Fibroblast of lung (primary cell): ENCODE measurements around the gene EFCAB7. TPM values are rescaled to one million over a fixed set of nuclear protein-coding genes. Genes with fewer than 3 reads are reported as not detected.

Experiments
- DNase-seq, 2 donors: peaks; one replicate each; pipeline versions ENCODE4 v3.0.0 to v3.0.0-alpha.2; 2010; ENCODE audit warnings: low read depth in 2 of 2
- H2AFZ ChIP-seq: 2 replicates; pipeline ENCODE4 v1.5.1; 2012; ENCODE audit warnings: low read length, control low read depth, inconsistent platforms
- H3K27ac ChIP-seq: 2 replicates; pipeline ENCODE4 v1.5.1; 2011; ENCODE audit warnings: low read length, control low read depth; ENCODE audit not compliant: insufficient read depth
- H3K27me3 ChIP-seq: 2 replicates; pipeline ENCODE4 v1.5.1; 2011; ENCODE audit warnings: mild to moderate bottlenecking, low read length; ENCODE audit not compliant: control insufficient read depth, insufficient read depth
- H3K36me3 ChIP-seq: 2 replicates; pipeline ENCODE4 v1.5.1; 2011; ENCODE audit warnings: low read length; ENCODE audit not compliant: control insufficient read depth, insufficient read depth
- H3K4me1 ChIP-seq: 2 replicates; pipeline ENCODE4 v1.5.1; 2011; ENCODE audit warnings: low read length; ENCODE audit not compliant: control insufficient read depth, insufficient read depth; ENCODE audit errors: extremely low read depth
- H3K4me2 ChIP-seq: 2 replicates; pipeline ENCODE4 v1.5.1; 2011; ENCODE audit warnings: low read length, control low read depth; ENCODE audit not compliant: insufficient read depth; ENCODE audit errors: extremely low read depth
- H3K4me3 ChIP-seq, 4 experiments: fragments of 200-600 bp in 1 of 4; sonication (generic) in 1 of 4; replicated peaks in 1 of 4; 2 replicates each; pipeline ENCODE4 v1.5.1; 2011 to 2016; ENCODE audit warnings: low read length in 4 of 4, low read depth in 3 of 4, mild to moderate bottlenecking in 3 of 4, control low read depth in 2 of 4, inconsistent platforms in 1 of 4, mixed read lengths in 1 of 4; ENCODE audit not compliant: insufficient read depth in 1 of 4; ENCODE audit errors: control extremely low read depth in 1 of 4
- H3K79me2 ChIP-seq: 2 replicates; pipeline ENCODE4 v1.5.1; 2012; ENCODE audit warnings: mild to moderate bottlenecking, low read length, inconsistent platforms; ENCODE audit not compliant: control insufficient read depth, insufficient read depth
- H3K9ac ChIP-seq: 2 replicates; pipeline ENCODE4 v1.5.1; 2011; ENCODE audit warnings: mild to moderate bottlenecking, low read length, control low read depth; ENCODE audit not compliant: insufficient read depth
- H3K9me3 ChIP-seq: 2 replicates; pipeline ENCODE4 v1.5.1; 2012; ENCODE audit warnings: low read depth, low read length; ENCODE audit not compliant: control insufficient read depth, insufficient read depth
- H4K20me1 ChIP-seq: 2 replicates; pipeline ENCODE4 v1.5.1; 2011; ENCODE audit warnings: low read length; ENCODE audit not compliant: control insufficient read depth, insufficient read depth; ENCODE audit errors: extremely low read depth
- CTCF ChIP-seq, 2 donors: IDR thresholded peaks in 1 of 2; conservative IDR thresholded peaks in 1 of 2; 1 replicate in 1 of 2; 2 replicates in 1 of 2; pipeline ENCODE4 v1.5.1; 2011 to 2012; ENCODE audit warnings: low read length in 2 of 2, control low read depth in 1 of 2, inconsistent platforms in 1 of 2, low read depth in 1 of 2, mild to moderate bottlenecking in 1 of 2
- EZH2 ChIP-seq: IDR thresholded peaks from 2 replicates; pipeline ENCODE4 v1.5.1; 2012; ENCODE audit warnings: low read length, control low read depth, mild to moderate bottlenecking; ENCODE audit errors: missing control alignments
- polyA plus RNA-seq, 2 donors: library from polyadenylated mRNA; depleted of rRNA in 1 of 2; stranded (reverse) in 1 of 2; unstranded in 1 of 2; fragments of >200 nt; gene quantifications; 2 replicates each; pipeline ENCODE4 v1.2.1, GENCODE V29; 2011 to 2012; ENCODE audit warnings: missing spikeins in 1 of 2
- total RNA-seq: library from RNA; depleted of rRNA; stranded (reverse); fragments of >200 nt; gene quantifications from 2 replicates; pipeline ENCODE4 v1.2.1, GENCODE V29; 2014

The EFCAB7 gene
- total and polyA plus RNA-seq, 2 donors (not counting 1 experiment from before 2014, with no cell fraction given) = 4.3 to 9.1 TPM

- Histone ChIP-seq H3K27me3 (no peaks in the 10 kb centered on the region), H3K27ac (peak overlapping the region; percentile 99), H3K9me3 (no peaks in the 10 kb centered on the region), H2AFZ (peak overlapping the region; percentile 99), H4K20me1 (no peaks in the 10 kb centered on the region), H3K79me2 (peaks cover 18% of the 10 kb centered on the region), H3K4me2 (peak overlapping the region; percentile 87), H3K36me3 (no peaks in the 10 kb centered on the region), H3K9ac (peak overlapping the region; percentile 92), H3K4me3 (peak overlapping the region; percentile 82 to 99 (median 90)), H3K4me1 (peaks cover 2% of the 10 kb centered on the region)
- no peak for DNase-seq
- TF ChIP-seq EZH2 (no peak), CTCF (conservative IDR thresholded peaks at IDR 0.05 in 1 of 2, IDR thresholded peaks at IDR 0.05 in 1 of 2; ENCODE audit: low read depth in 1 of 2, low read length in 2 of 2) (no peak)
Observed at GRCh38 chr1:63523738-63524137, 413 bp downstream of the EFCAB7 start.

- H3K9me3 ChIP-seq = no peaks in the 10 kb centered on the region
- H3K79me2 ChIP-seq = peaks cover 18% of the 10 kb centered on the region
- no peaks in the 10 kb centered on the region for H3K27me3 ChIP-seq
- peak overlapping the region; percentile 82 to 99 (median 90) for H3K4me3 ChIP-seq
- no peak overlapping the region for H3K9ac ChIP-seq
- no peaks in the 10 kb centered on the region for H3K36me3 ChIP-seq
- peaks cover 2% of the 10 kb centered on the region for H3K4me1 ChIP-seq
- no peak for TF ChIP-seq CTCF (conservative IDR thresholded peaks at IDR 0.05 in 1 of 2, IDR thresholded peaks at IDR 0.05 in 1 of 2; ENCODE audit: low read depth in 1 of 2, low read length in 2 of 2)
- TF ChIP-seq EZH2 = no peak
- peak overlapping the region; percentile 99 for H3K27ac ChIP-seq
- peak in 1 of 2 donors; percentile 1 for DNase-seq
- peak overlapping the region; percentile 87 for H3K4me2 ChIP-seq
- peak overlapping the region; percentile 99 for H2AFZ ChIP-seq
- H4K20me1 ChIP-seq = no peaks in the 10 kb centered on the region
Observed at GRCh38 chr1:63524201-63524600, 876 bp downstream of the EFCAB7 start.

- no peaks in the 10 kb centered on the region for H3K9me3 ChIP-seq
- H3K79me2 ChIP-seq = no peaks in the 10 kb centered on the region
- H3K36me3 ChIP-seq = no peaks in the 10 kb centered on the region
- no peaks in the 10 kb centered on the region for H3K4me1 ChIP-seq
- no peak overlapping the region for H2AFZ ChIP-seq
- no peak overlapping the region for H3K4me2 ChIP-seq
- TF ChIP-seq EZH2 = no peak
- TF ChIP-seq CTCF (conservative IDR thresholded peaks at IDR 0.05 in 1 of 2, IDR thresholded peaks at IDR 0.05 in 1 of 2; ENCODE audit: low read depth in 1 of 2, low read length in 2 of 2) = no peak
- H3K27ac ChIP-seq = no peak overlapping the region
- H3K4me3 ChIP-seq = no peak overlapping the region
- no peaks in the 10 kb centered on the region for H4K20me1 ChIP-seq
- no peak for DNase-seq
- H3K27me3 ChIP-seq = no peaks in the 10 kb centered on the region
- no peak overlapping the region for H3K9ac ChIP-seq
Observed at GRCh38 chr1:63532727-63533126, 9.4 kb downstream of the EFCAB7 start.
